Measurements from ENCODE around the gene TRAF3IP1.

Gene TRAF3IP1

GRCh38 chr2:238337846-238338245 lies 17.5 kb downstream of the TRAF3IP1 start:
- H3K9me3 ChIP-seq (ENCODE audit: low read depth, low read length), result no peaks in the 10 kb centered on the region
- no peak for DNase-seq (ENCODE audit: low read depth, low spot score)
- no peak overlapping the region for H3K27ac ChIP-seq
- no peak overlapping the region for H3K4me3 ChIP-seq
- H3K9ac ChIP-seq (ENCODE audit: insufficient read length), result no peak overlapping the region
- peaks cover 8% of the 10 kb centered on the region for H3K36me3 ChIP-seq (ENCODE audit: insufficient read depth, low read length)
- no peak for TF ChIP-seq EZH2 (IDR thresholded peaks at IDR 0.05)
- TF ChIP-seq POLR2AphosphoS5 (IDR thresholded peaks at IDR 0.05; ENCODE audit: borderline replicate concordance, low read depth, low read length), result no peak
- TF ChIP-seq FOXP2 (optimal IDR thresholded peaks at IDR 0.05; ENCODE audit: control extremely low read depth, extremely low read length, insufficient read depth), result no peak

GRCh38 chr2:238338710-238339394 lies 18.5 kb downstream of the TRAF3IP1 start:
- no peak for DNase-seq (ENCODE audit: low read depth, low spot score)
- Histone ChIP-seq H3K9me3 (ENCODE audit: low read depth, low read length) (no peaks in the 10 kb centered on the region), H3K27ac (no peak overlapping the region), H3K4me3 (no peak overlapping the region), H3K9ac (ENCODE audit: insufficient read length) (no peak overlapping the region), H3K36me3 (ENCODE audit: insufficient read depth, low read length) (peaks cover 8% of the 10 kb centered on the region)
- no peak for TF ChIP-seq FOXP2 (optimal IDR thresholded peaks at IDR 0.05; ENCODE audit: control extremely low read depth, extremely low read length, insufficient read depth)
- no peak for TF ChIP-seq EZH2 (IDR thresholded peaks at IDR 0.05)
- TF ChIP-seq POLR2AphosphoS5 (IDR thresholded peaks at IDR 0.05; ENCODE audit: borderline replicate concordance, low read depth, low read length), result no peak

GRCh38 chr2:238339395-238339780 lies 19.1 kb downstream of the TRAF3IP1 start:
- no peak overlapping the region for H3K27ac ChIP-seq
- H3K4me3 ChIP-seq, result no peak overlapping the region
- H3K36me3 ChIP-seq (ENCODE audit: insufficient read depth, low read length), result peaks cover 4% of the 10 kb centered on the region
- H3K9ac ChIP-seq (ENCODE audit: insufficient read length), result no peak overlapping the region
- no peak for DNase-seq (ENCODE audit: low read depth, low spot score)
- H3K9me3 ChIP-seq (ENCODE audit: low read depth, low read length), result no peaks in the 10 kb centered on the region
- TF ChIP-seq POLR2AphosphoS5 (IDR thresholded peaks at IDR 0.05; ENCODE audit: borderline replicate concordance, low read depth, low read length) (no peak), EZH2 (IDR thresholded peaks at IDR 0.05) (no peak), FOXP2 (optimal IDR thresholded peaks at IDR 0.05; ENCODE audit: control extremely low read depth, extremely low read length, insufficient read depth) (no peak)

GRCh38 chr2:238339814-238340213 lies 19.5 kb downstream of the TRAF3IP1 start:
- no peak overlapping the region for H3K27ac ChIP-seq

GRCh38 chr2:238341536-238341935 lies 21.2 kb downstream of the TRAF3IP1 start:
- H3K36me3 ChIP-seq (ENCODE audit: insufficient read depth, low read length), result no peaks in the 10 kb centered on the region; the same call in none of the 2 replicates
- no peak overlapping the region for H3K27ac ChIP-seq
- H3K9ac ChIP-seq (ENCODE audit: insufficient read length), result no peak overlapping the region
- DNase-seq (ENCODE audit: low read depth, low spot score), result no peak
- no peaks in the 10 kb centered on the region for H3K9me3 ChIP-seq (ENCODE audit: low read depth, low read length)
- TF ChIP-seq POLR2AphosphoS5 (IDR thresholded peaks at IDR 0.05; ENCODE audit: borderline replicate concordance, low read depth, low read length) (no peak), EZH2 (IDR thresholded peaks at IDR 0.05) (no peak), FOXP2 (optimal IDR thresholded peaks at IDR 0.05; ENCODE audit: control extremely low read depth, extremely low read length, insufficient read depth) (no peak)
- no peak overlapping the region for H3K4me3 ChIP-seq

More at GRCh38 chr2:238339814-238340213, 19.5 kb downstream of the TRAF3IP1 start:
- no peak overlapping the region for H3K4me3 ChIP-seq
- no peak overlapping the region for H3K9ac ChIP-seq (ENCODE audit: insufficient read length)
- H3K9me3 ChIP-seq (ENCODE audit: low read depth, low read length), result no peaks in the 10 kb centered on the region
- H3K36me3 ChIP-seq (ENCODE audit: insufficient read depth, low read length), result no peaks in the 10 kb centered on the region; the same call in none of the 2 replicates
- TF ChIP-seq EZH2 (IDR thresholded peaks at IDR 0.05), result no peak
- no peak for TF ChIP-seq POLR2AphosphoS5 (IDR thresholded peaks at IDR 0.05; ENCODE audit: borderline replicate concordance, low read depth, low read length)
- no peak for TF ChIP-seq FOXP2 (optimal IDR thresholded peaks at IDR 0.05; ENCODE audit: control extremely low read depth, extremely low read length, insufficient read depth)
- DNase-seq (ENCODE audit: low read depth, low spot score), result no peak

- H3K9me3 ChIP-seq (ENCODE audit: low read depth, low read length), result no peaks in the 10 kb centered on the region
- H3K27ac ChIP-seq, result no peak overlapping the region
- H3K4me3 ChIP-seq, result no peak overlapping the region
- no peak overlapping the region for H3K9ac ChIP-seq (ENCODE audit: insufficient read length)
- DNase-seq (ENCODE audit: low read depth, low spot score), result no peak
- TF ChIP-seq EZH2 (IDR thresholded peaks at IDR 0.05), result no peak
- no peak for TF ChIP-seq POLR2AphosphoS5 (IDR thresholded peaks at IDR 0.05; ENCODE audit: borderline replicate concordance, low read depth, low read length)
- no peak for TF ChIP-seq FOXP2 (optimal IDR thresholded peaks at IDR 0.05; ENCODE audit: control extremely low read depth, extremely low read length, insufficient read depth)
- H3K36me3 ChIP-seq (ENCODE audit: insufficient read depth, low read length), result no peaks in the 10 kb centered on the region; the same call in 1 of the 2 replicates
Measured at GRCh38 chr2:238344035-238344434, 23.7 kb downstream of the TRAF3IP1 start.

- Histone ChIP-seq H3K27ac (no peak overlapping the region), H3K4me3 (no peak overlapping the region), H3K9me3 (ENCODE audit: low read depth, low read length) (no peaks in the 10 kb centered on the region), H3K9ac (ENCODE audit: insufficient read length) (no peak overlapping the region), H3K36me3 (ENCODE audit: insufficient read depth, low read length) (no peaks in the 10 kb centered on the region; the same call in 1 of the 2 replicates)
- DNase-seq (ENCODE audit: low read depth, low spot score), result no peak
- TF ChIP-seq EZH2 (IDR thresholded peaks at IDR 0.05) (no peak), FOXP2 (optimal IDR thresholded peaks at IDR 0.05; ENCODE audit: control extremely low read depth, extremely low read length, insufficient read depth) (no peak), POLR2AphosphoS5 (IDR thresholded peaks at IDR 0.05; ENCODE audit: borderline replicate concordance, low read depth, low read length) (no peak)
Measured at GRCh38 chr2:238344517-238344916, 24.2 kb downstream of the TRAF3IP1 start.

- H3K36me3 ChIP-seq (ENCODE audit: insufficient read depth, low read length), result no peaks in the 10 kb centered on the region; the same call in 1 of the 2 replicates
- H3K9ac ChIP-seq (ENCODE audit: insufficient read length), result no peak overlapping the region
- no peak overlapping the region for H3K27ac ChIP-seq
- TF ChIP-seq EZH2 (IDR thresholded peaks at IDR 0.05) (no peak), FOXP2 (optimal IDR thresholded peaks at IDR 0.05; ENCODE audit: control extremely low read depth, extremely low read length, insufficient read depth) (no peak), POLR2AphosphoS5 (IDR thresholded peaks at IDR 0.05; ENCODE audit: borderline replicate concordance, low read depth, low read length) (no peak)
- no peaks in the 10 kb centered on the region for H3K9me3 ChIP-seq (ENCODE audit: low read depth, low read length)
- no peak overlapping the region for H3K4me3 ChIP-seq
- no peak for DNase-seq (ENCODE audit: low read depth, low spot score)
Measured at GRCh38 chr2:238345297-238345968, 25.1 kb downstream of the TRAF3IP1 start.
